HepG2 (cell line): ENCODE data around the gene IRF1. TPM values are rescaled to one million over a fixed set of nuclear protein-coding genes. Genes with fewer than 3 reads are reported as not detected.

Experiments
- AKNA ChIP-seq: sonication (generic); formaldehyde crosslinking; IDR thresholded peaks from 2 replicates; pipeline ENCODE4 v1.4.0; 2020; ENCODE audit warnings: missing genetic modification reagents, borderline replicate concordance
- ARNT2 ChIP-seq: sonication (generic); formaldehyde crosslinking; IDR thresholded peaks from 2 replicates; pipeline ENCODE4 v1.8.0; 2022; ENCODE audit warnings: mild to moderate bottlenecking, low read depth, missing genetic modification reagents, moderate library complexity
- CERS6 ChIP-seq: sonication (generic); formaldehyde crosslinking; IDR thresholded peaks from 2 replicates; pipeline ENCODE4 v1.5.0; 2020; ENCODE audit warnings: missing genetic modification reagents
- CREM ChIP-seq, 2 experiments: sonication (generic) in 1 of 2; formaldehyde crosslinking in 1 of 2; IDR thresholded peaks; 2 replicates each; pipeline versions ENCODE4 v1.4.0 to v1.6.1; 2016 to 2020; ENCODE audit warnings: antibody characterized with exemption in 1 of 2, mild to moderate bottlenecking in 1 of 2, missing genetic modification reagents in 1 of 2
- ETV6 ChIP-seq: sonication (generic); formaldehyde crosslinking; conservative IDR thresholded peaks from 2 replicates; pipeline ENCODE4 v1.4.0; 2020; ENCODE audit warnings: missing genetic modification reagents
- GPN1 ChIP-seq: sonication (generic); formaldehyde crosslinking; IDR thresholded peaks from 2 replicates; pipeline ENCODE4 v1.5.1; 2020; ENCODE audit warnings: missing genetic modification reagents, borderline replicate concordance
- HOXA9 ChIP-seq: sonication (generic); formaldehyde crosslinking; IDR thresholded peaks from 2 replicates; pipeline ENCODE4 v1.8.1; 2022; ENCODE audit warnings: missing genetic modification reagents, mild to moderate bottlenecking, moderate library complexity, borderline replicate concordance
- MAFF ChIP-seq: IDR thresholded peaks from 2 replicates; pipeline ENCODE4 v1.6.1; 2011; ENCODE audit warnings: low read depth, low read length, improper control_type of control experiment
- PHF8 ChIP-seq: sonication (generic); formaldehyde crosslinking; IDR thresholded peaks from 2 replicates; pipeline ENCODE4 v1.5.0; 2020; ENCODE audit warnings: missing genetic modification reagents
- POGZ ChIP-seq: sonication (generic); formaldehyde crosslinking; IDR thresholded peaks from 2 replicates; pipeline ENCODE4 v1.4.0; 2020; ENCODE audit warnings: mild to moderate bottlenecking, missing genetic modification reagents
- SMC3 ChIP-seq: IDR thresholded peaks from 2 replicates; pipeline ENCODE4 v1.6.1; 2011; ENCODE audit warnings: low read length, improper control_type of control experiment
- YEATS2 ChIP-seq: sonication (generic); formaldehyde crosslinking; IDR thresholded peaks from 2 replicates; pipeline ENCODE4 v1.4.0; 2020; ENCODE audit warnings: missing genetic modification reagents, borderline replicate concordance
- ZBTB44 ChIP-seq: sonication (generic); formaldehyde crosslinking; IDR thresholded peaks from 2 replicates; pipeline ENCODE4 v1.4.0; 2020; ENCODE audit warnings: missing genetic modification reagents
- ZEB1 ChIP-seq: IDR thresholded peaks from 2 replicates; pipeline ENCODE4 v1.6.1; 2012; ENCODE audit warnings: mild to moderate bottlenecking, low read depth, inconsistent platforms; ENCODE audit not compliant: insufficient replicate concordance
- ZNF136 ChIP-seq: sonication (generic); formaldehyde crosslinking; IDR thresholded peaks from 2 replicates; pipeline ENCODE4 v1.8.1; 2022; ENCODE audit warnings: low read depth, mild to moderate bottlenecking, moderate library complexity, missing genetic modification reagents
- ZNF597 ChIP-seq: sonication (generic); formaldehyde crosslinking; IDR thresholded peaks from 2 replicates; pipeline ENCODE4 v1.5.0; 2020; ENCODE audit warnings: missing genetic modification reagents
- ZNF607 ChIP-seq: sonication (generic); formaldehyde crosslinking; IDR thresholded peaks from 2 replicates; pipeline ENCODE4 v1.5.1; 2020; ENCODE audit warnings: missing genetic modification reagents, mild to moderate bottlenecking, borderline replicate concordance
- ZNF747 ChIP-seq: sonication (generic); formaldehyde crosslinking; IDR thresholded peaks from 2 replicates; pipeline ENCODE4 v1.8.1; 2023; ENCODE audit warnings: missing genetic modification reagents, mild to moderate bottlenecking, borderline replicate concordance
- ZNF766 ChIP-seq: sonication (generic); formaldehyde crosslinking; IDR thresholded peaks from 2 replicates; pipeline ENCODE4 v1.5.0; 2020; ENCODE audit warnings: missing genetic modification reagents, borderline replicate concordance
- ZSCAN29 ChIP-seq: sonication (generic); formaldehyde crosslinking; conservative IDR thresholded peaks from 2 replicates; pipeline ENCODE4 v1.4.0; 2020; ENCODE audit warnings: mild to moderate bottlenecking, missing genetic modification reagents
- polyA plus RNA-seq, 8 experiments: library from polyadenylated mRNA; depleted of rRNA in 3 of 8; stranded (reverse) in 7 of 8; unstranded in 1 of 8; fragments of >200 nt; fragmentation: Illumina TruSeq in 4 of 8; extraction: Trizol in 4 of 8; gene quantifications; 2 replicates each; pipeline versions ENCODE4 v1.2.1 to v1.2.3, GENCODE V29; 2011 to 2016; ENCODE audit warnings: low read depth in 4 of 8, missing spikeins in 1 of 8, mixed read lengths in 1 of 8; ENCODE audit not compliant: insufficient read depth in 1 of 8
- total RNA-seq, 5 experiments: library from RNA; depleted of rRNA; stranded (reverse); fragments of >200 nt; fragmentation: Illumina TruSeq; extraction: Trizol; gene quantifications; 2 replicates each; pipeline ENCODE4 v1.2.3, GENCODE V29; 2016; ENCODE audit warnings: low read depth in 1 of 5

The IRF1 gene
- total and polyA plus RNA-seq, 2 of the 13 experiments (the other 11 are each of a cell fraction or from before 2014, with no cell fraction given): 4.1 to 8.8 TPM

- no peak for TF ChIP-seq CERS6 (CRISPR knock-in tag)
- TF ChIP-seq GPN1 (CRISPR knock-in tag): no peak
- 0 out of 2 replicates have a peak, but pooled peaks have one; percentile 17 for TF ChIP-seq ETV6 (CRISPR knock-in tag)
- no peak; the same call in 1 of the 2 replicates for TF ChIP-seq HOXA9 (CRISPR knock-in tag)
- TF ChIP-seq ZNF597 (CRISPR knock-in tag): no peak
- TF ChIP-seq ARNT2 (CRISPR knock-in tag): peak; percentile 14; the same call in 1 of the 2 replicates
- peak; percentile 77; the same call in 1 of the 2 replicates for TF ChIP-seq ZNF747 (CRISPR knock-in tag)
- TF ChIP-seq PHF8 (CRISPR knock-in tag): peak; percentile 69
- TF ChIP-seq POGZ (CRISPR knock-in tag): no peak; the same call in 1 of the 2 replicates
- no peak for TF ChIP-seq ZEB1
- no peak for TF ChIP-seq MAFF
- no peak for TF ChIP-seq CREM (IDR thresholded peaks at IDR 0.05)
- no peak for TF ChIP-seq CREM (CRISPR knock-in tag; IDR thresholded peaks at IDR 0.05)
- no peak for TF ChIP-seq ZNF136 (CRISPR knock-in tag)
- no peak for TF ChIP-seq ZNF766 (CRISPR knock-in tag)
- TF ChIP-seq ZNF607 (CRISPR knock-in tag): no peak
- TF ChIP-seq ZBTB44: no peak
- TF ChIP-seq AKNA (CRISPR knock-in tag): no peak
- TF ChIP-seq ZSCAN29: peak; percentile 46; the same call in 1 of the 2 replicates
- TF ChIP-seq SMC3: no peak
- TF ChIP-seq YEATS2 (CRISPR knock-in tag): no peak; the same call in 1 of the 2 replicates
Observed at GRCh38 chr5:132496631-132497487, 6.3 kb upstream of the IRF1 start (continued).
